H1 (cell line): ENCODE data around the gene CCDC107. TPM values are rescaled to one million over a fixed set of nuclear protein-coding genes. Genes with fewer than 3 reads are reported as not detected.

Experiments
- CTCF ChIA-PET: fragments of 300-600 bp; sonication (Branson Sonifier 250); formaldehyde crosslinking; loops from one replicate; lab custom pipeline; 2021; ENCODE audit not compliant: partially characterized antibody; lab: Charles Lee
- POLR2A ChIA-PET: fragments of 300-600 bp; sonication (Branson Sonifier 250); formaldehyde crosslinking; loops from one replicate; lab custom pipeline; 2021; ENCODE audit warnings: inconsistent platforms; ENCODE audit not compliant: partially characterized antibody; lab: Charles Lee
- DNase-seq, 2 experiments: peaks; one replicate each; pipeline versions ENCODE4 v3.0.0 to v3.0.0-alpha.2; 2010 to 2022; ENCODE audit warnings: low spot score in 2 of 2, low read depth in 1 of 2, mixed read lengths in 1 of 2
- FAIRE-seq: peaks from 2 replicates; lab custom pipeline; 2011; peaks lifted over from hg19 to GRCh38; lab: Jason Lieb, UNC
- H2AFZ ChIP-seq: 2 replicates; pipeline ENCODE4 v1.8.1; 2012; ENCODE audit warnings: low read length, inconsistent platforms
- H2AK5ac ChIP-seq: 2 replicates; pipeline ENCODE4 v1.6.1; 2013; ENCODE audit warnings: low read depth, low read length
- H2BK120ac ChIP-seq: replicated peaks from 2 replicates; pipeline ENCODE3; 2013; ENCODE audit warnings: low read depth, low read length, inconsistent platforms
- H2BK12ac ChIP-seq: 2 replicates; pipeline ENCODE4 v1.6.1; 2013; ENCODE audit warnings: low read depth, low read length
- H2BK15ac ChIP-seq: 2 replicates; pipeline ENCODE4 v1.6.1; 2013; ENCODE audit warnings: low read length
- H2BK20ac ChIP-seq: 2 replicates; pipeline ENCODE4 v1.6.1; 2013; ENCODE audit warnings: low read length
- H2BK5ac ChIP-seq: 2 replicates; pipeline ENCODE4 v1.6.1; 2013; ENCODE audit warnings: low read depth, low read length
- H3K14ac ChIP-seq: 2 replicates; pipeline ENCODE4 v1.6.1; 2013; ENCODE audit warnings: inconsistent platforms; ENCODE audit not compliant: insufficient read length
- H3K18ac ChIP-seq: 2 replicates; pipeline ENCODE4 v1.6.1; 2013; ENCODE audit warnings: low read length; ENCODE audit errors: extremely low read depth
- H3K23ac ChIP-seq: 2 replicates; pipeline ENCODE4 v1.6.1; 2013; ENCODE audit warnings: inconsistent platforms; ENCODE audit not compliant: insufficient read length
- H3K23me2 ChIP-seq: 2 replicates; pipeline ENCODE4 v1.6.1; 2013; ENCODE audit warnings: low read depth, low read length
- H3K27ac ChIP-seq: 2 replicates; pipeline ENCODE4 v1.6.1; 2011; ENCODE audit warnings: low read depth, low read length, inconsistent platforms
- H3K27me3 ChIP-seq, 4 experiments: replicated peaks in 1 of 4; 1 replicate in 1 of 4; 2 replicates in 3 of 4; pipeline versions ENCODE4 v1.6.1 to v1.8.1; 2011 to 2013; ENCODE audit warnings: low read length in 3 of 4, mild to moderate bottlenecking in 3 of 4, inconsistent platforms in 2 of 4, mixed read lengths in 2 of 4, moderate library complexity in 1 of 4; ENCODE audit not compliant: control insufficient read depth in 3 of 4, insufficient read depth in 3 of 4; ENCODE audit errors: extremely low read depth in 1 of 4
- H3K36me3 ChIP-seq, 4 experiments: 2 replicates each; pipeline versions ENCODE4 v1.6.1 to v1.8.1; 2011 to 2013; ENCODE audit warnings: mild to moderate bottlenecking in 4 of 4, low read length in 3 of 4, moderate library complexity in 2 of 4, control low read depth in 1 of 4, inconsistent platforms in 1 of 4; ENCODE audit not compliant: insufficient read depth in 4 of 4, control insufficient read depth in 2 of 4
- H3K4ac ChIP-seq: replicated peaks from 2 replicates; pipeline ENCODE3; 2013; ENCODE audit warnings: low read length, low read depth, mixed read lengths, inconsistent platforms; ENCODE audit not compliant: insufficient read length
- H3K4me1 ChIP-seq, 4 experiments: replicated peaks in 1 of 4; 1 replicate in 1 of 4; 2 replicates in 3 of 4; pipeline versions ENCODE4 v1.6.1 to v1.8.1; 2011 to 2013; ENCODE audit warnings: low read length in 3 of 4, inconsistent platforms in 2 of 4, mixed read lengths in 1 of 4; ENCODE audit not compliant: insufficient read depth in 4 of 4, control insufficient read depth in 3 of 4
- H3K4me2 ChIP-seq, 2 experiments: 2 replicates each; pipeline versions ENCODE4 v1.6.1 to v1.8.1; 2011 to 2013; ENCODE audit warnings: low read depth in 2 of 2, low read length in 2 of 2, control low read depth in 1 of 2, inconsistent platforms in 1 of 2, mild to moderate bottlenecking in 1 of 2; ENCODE audit not compliant: insufficient read depth in 1 of 2
- H3K4me3 ChIP-seq, 4 experiments: fragments of 200-600, 300-600 bp in 1 of 4; sonication (generic), shearing (Covaris generic), sonication (Bioruptor Twin) in 1 of 4; 2 replicates each; pipeline versions ENCODE4 v1.5.1 to v1.8.1; 2011 to 2016; ENCODE audit warnings: low read length in 4 of 4, low read depth in 3 of 4, control low read depth in 2 of 4, inconsistent platforms in 2 of 4, mild to moderate bottlenecking in 2 of 4, mixed read lengths in 1 of 4, moderate library complexity in 1 of 4; ENCODE audit not compliant: insufficient read depth in 2 of 4; ENCODE audit errors: extremely low read depth in 1 of 4
- H3K56ac ChIP-seq: replicated peaks from 2 replicates; pipeline ENCODE3; 2013; ENCODE audit warnings: low read depth, mild to moderate bottlenecking, mixed read lengths, low read length, inconsistent platforms; ENCODE audit not compliant: insufficient read length
- H3K79me1 ChIP-seq: 2 replicates; pipeline ENCODE4 v1.6.1; 2013; ENCODE audit warnings: low read depth, low read length, control low read depth
- H3K79me2 ChIP-seq, 2 experiments: 2 replicates each; pipeline versions ENCODE4 v1.6.1 to v1.8.1; 2012 to 2013; ENCODE audit warnings: low read length in 2 of 2, mild to moderate bottlenecking in 2 of 2, inconsistent platforms in 1 of 2; ENCODE audit not compliant: insufficient read depth in 2 of 2, control insufficient read depth in 1 of 2
- H3K9ac ChIP-seq, 4 experiments: replicated peaks in 1 of 4; 1 replicate in 1 of 4; 2 replicates in 3 of 4; pipeline versions ENCODE4 v1.6.1 to v1.8.1; 2011 to 2013; ENCODE audit warnings: low read depth in 3 of 4, low read length in 3 of 4, control low read depth in 2 of 4, mild to moderate bottlenecking in 2 of 4, moderate library complexity in 2 of 4, inconsistent platforms in 1 of 4; ENCODE audit errors: extremely low read depth in 1 of 4
- H3K9me3 ChIP-seq, 2 experiments: 2 replicates each; pipeline versions ENCODE4 v1.6.1 to v1.8.1; 2012 to 2013; ENCODE audit warnings: mild to moderate bottlenecking in 2 of 2, moderate library complexity in 2 of 2, control low read depth in 1 of 2, inconsistent platforms in 1 of 2, low read depth in 1 of 2, low read length in 1 of 2, mixed read lengths in 1 of 2; ENCODE audit not compliant: insufficient read depth in 2 of 2
- H4K20me1 ChIP-seq, 2 experiments: replicated peaks in 1 of 2; 2 replicates each; pipeline versions ENCODE3 to v1.8.1; 2011 to 2013; ENCODE audit warnings: inconsistent platforms in 2 of 2, low read length in 2 of 2, mild to moderate bottlenecking in 1 of 2; ENCODE audit not compliant: insufficient read depth in 2 of 2, control insufficient read depth in 1 of 2
- H4K5ac ChIP-seq: 2 replicates; pipeline ENCODE4 v1.6.1; 2013; ENCODE audit warnings: low read length, low read depth, mixed read lengths, inconsistent platforms; ENCODE audit not compliant: insufficient read length
- H4K8ac ChIP-seq: 2 replicates; pipeline ENCODE4 v1.8.0; 2013; ENCODE audit warnings: mild to moderate bottlenecking, moderate library complexity, low read length, inconsistent platforms; ENCODE audit not compliant: insufficient read depth; ENCODE audit errors: extremely low read depth
- H4K91ac ChIP-seq: replicated peaks from 2 replicates; pipeline ENCODE3; 2013; ENCODE audit warnings: low read length, mixed read lengths, inconsistent platforms; ENCODE audit not compliant: insufficient read length
- POU5F1 ChIP-seq: IDR thresholded peaks from 2 replicates; pipeline ENCODE4 v1.6.1; 2011; ENCODE audit warnings: low read depth, mild to moderate bottlenecking, low read length, moderate library complexity
- RNF2 ChIP-seq: fragments of 200-900, 300-1000 bp; sonication (generic); IDR thresholded peaks from 2 replicates; pipeline ENCODE4 v1.7.1; 2016; ENCODE audit warnings: borderline replicate concordance, low read depth, mild to moderate bottlenecking, antibody characterized with exemption, low read length; ENCODE audit not compliant: poor library complexity, severe bottlenecking; ENCODE audit errors: missing control alignments
- WGBS, 2 experiments: shearing (Covaris generic) in 1 of 2; methylation state at CpG; one replicate each; pipeline versions ENCODE4 v1.1.6 to v1.1.7; 2013 to 2015; ENCODE audit warnings: low lambda C conversion rate in 2 of 2, mixed read lengths in 2 of 2, inconsistent platforms in 1 of 2, low coverage in 1 of 2, missing lambda C conversion rate in 1 of 2; ENCODE audit not compliant: insufficient replicate concordance in 2 of 2, insufficient coverage in 1 of 2, insufficient read length in 1 of 2; ENCODE audit errors: extremely low coverage in 1 of 2, missing lambda C conversion rate in 1 of 2; 5-methylcytosine and 5-hydroxymethylcytosine counted together
- polyA plus RNA-seq, 7 experiments: library from polyadenylated mRNA; depleted of rRNA in 3 of 7; stranded (reverse) in 5 of 7; unstranded in 2 of 7; fragments of >200 nt in 5 of 7; fragments of 200-250 nt in 2 of 7; gene quantifications; 1 replicate in 5 of 7; 2 replicates in 1 of 7; 4 replicates in 1 of 7; pipeline versions ENCODE4 v1.2.1 to v1.2.3, GENCODE V29; 2011 to 2013; ENCODE audit warnings: missing spikeins in 2 of 7, mixed read lengths in 2 of 7
- total RNA-seq: library from RNA; stranded (reverse); fragmentation: NEBNext Ultra II Directional; extraction: Animal tissue kit (Norgen Biotek cat#: 25700); gene quantifications from 2 replicates; pipeline ENCODE4 v1.2.1, GENCODE V29; 2021

The CCDC107 gene
- total and polyA plus RNA-seq, 2 of the 8 experiments (the other 6 are each of a cell fraction or from before 2014, with no cell fraction given) = 8.2 to 9.0 TPM

GRCh38 chr9:35698231-35698630 is 40.1 kb downstream of the CCDC107 start:
- H3K4me1 ChIP-seq = no peaks in the 10 kb centered on the region
- no peak overlapping the region for H3K9ac ChIP-seq
- H2AFZ ChIP-seq = no peak overlapping the region
- H3K36me3 ChIP-seq = peaks cover 33 to 49% (median 48%) of the 10 kb centered on the region in 4 experiments
- no peak overlapping the region for H2AK5ac ChIP-seq
- no peak for TF ChIP-seq POU5F1
- no peak for TF ChIP-seq RNF2
- H2BK5ac ChIP-seq = no peak overlapping the region; the same call in 1 of the 2 replicates
- H4K8ac ChIP-seq = no peak overlapping the region
- H4K20me1 ChIP-seq = peaks cover 3 to 7% of the 10 kb centered on the region in 2 experiments
- no peak for DNase-seq
- no peak overlapping the region for H2BK15ac ChIP-seq
- no peak overlapping the region for H3K14ac ChIP-seq
- H2BK12ac ChIP-seq = no peak overlapping the region
- H3K79me1 ChIP-seq = no peaks in the 10 kb centered on the region
- no peak overlapping the region for H2BK120ac ChIP-seq
- H3K79me2 ChIP-seq = no peaks in the 10 kb centered on the region
- 91% methylated on average over 5 of the region's 5 CpGs; no CpG with 5 or more reads in 1 of the 2 experiments for WGBS, 2 experiments
- no peak overlapping the region for H2BK20ac ChIP-seq
- H4K91ac ChIP-seq = no peak overlapping the region
- no peak overlapping the region for H4K5ac ChIP-seq
- no peak overlapping the region for H3K23ac ChIP-seq
- H3K9me3 ChIP-seq = no peaks in the 10 kb centered on the region
- H3K56ac ChIP-seq = no peak overlapping the region
- no peaks in the 10 kb centered on the region for H3K23me2 ChIP-seq
- POLR2A ChIA-PET = interaction anchor here (1.4 to 14.9 kb wide), 2 partner anchors 9 to 30 kb away, joined by 3 to 158 read pairs; partner anchors contain the start of genes CREB3 and TLN1
- H3K27ac ChIP-seq = no peak overlapping the region
- H3K4ac ChIP-seq = no peak overlapping the region
- H3K4me3 ChIP-seq = no peak overlapping the region
- no peaks in the 10 kb centered on the region for H3K27me3 ChIP-seq
- CTCF ChIA-PET = interaction anchor here (0.5 to 14.1 kb wide), 13 partner anchors 10 to 225 kb away, joined by 3 to 347 read pairs (median 25); partner anchors contain the start of genes ARHGEF39, CA9, CCDC107 and RMRP
- no peak overlapping the region for H3K18ac ChIP-seq
- no peak overlapping the region for H3K4me2 ChIP-seq
- no peak for FAIRE-seq
